A673 (cell line): ENCODE results near the gene AHRR. TPM values are rescaled to one million over a fixed set of nuclear protein-coding genes. Genes with fewer than 3 reads are reported as not detected.

ENCODE experiments used
- BruUV-seq: library from RNA; stranded (reverse); fragments of 400-500 nt; replicated peaks from 2 replicates; lab custom pipeline; 2021; lab: Mats Ljungman, UMichigan
- CTCF ChIA-PET: fragments of 300-600 bp; sonication (Branson Sonifier 250); formaldehyde crosslinking; loops from one replicate; lab custom pipeline; 2022; ENCODE audit warnings: antibody characterized with exemption; lab: Charles Lee
- POLR2A ChIA-PET: fragments of 300-600 bp; sonication (Branson Sonifier 250); formaldehyde crosslinking; loops from one replicate; lab custom pipeline; 2022; ENCODE audit warnings: antibody characterized with exemption; ENCODE audit not compliant: low non-redundant PET; lab: Charles Lee
- DNase-seq: peaks from one replicate; pipeline ENCODE4 v3.0.0-alpha.2; 2015; ENCODE audit warnings: low spot score
- H3K27ac ChIP-seq: fragments of 200-600 bp; sonication (generic); 2 replicates; pipeline ENCODE4 v1.5.1; 2016; ENCODE audit warnings: mixed run types, low read depth, mild to moderate bottlenecking, mixed read lengths, antibody characterized with exemption, low read length; ENCODE audit not compliant: poor library complexity, severe bottlenecking
- H3K27me3 ChIP-seq: fragments of 200-600 bp; sonication (generic); replicated peaks from 2 replicates; pipeline ENCODE4 v1.6.1; 2017; ENCODE audit warnings: mixed run types, low read depth, mild to moderate bottlenecking, mixed read lengths, antibody characterized with exemption, low read length; ENCODE audit not compliant: insufficient read depth, poor library complexity
- H3K36me3 ChIP-seq: fragments of 200-600 bp; sonication (generic); 2 replicates; pipeline ENCODE4 v1.6.1; 2016; ENCODE audit warnings: mixed run types, mild to moderate bottlenecking, mixed read lengths, antibody characterized with exemption, low read length; ENCODE audit not compliant: insufficient read depth, poor library complexity, severe bottlenecking
- H3K4me1 ChIP-seq: fragments of 200-600 bp; sonication (generic); 2 replicates; pipeline ENCODE4 v1.6.1; 2017; ENCODE audit warnings: mixed run types, mild to moderate bottlenecking, mixed read lengths, antibody characterized with exemption, low read length; ENCODE audit not compliant: insufficient read depth, poor library complexity, severe bottlenecking
- H3K4me3 ChIP-seq: fragments of 200-600 bp; sonication (generic); 2 replicates; pipeline ENCODE4 v1.5.1; 2016; ENCODE audit warnings: low read depth, mixed run types, mild to moderate bottlenecking, mixed read lengths, low read length; ENCODE audit not compliant: poor library complexity, severe bottlenecking
- H3K9me3 ChIP-seq: fragments of 200-600 bp; sonication (generic); 2 replicates; pipeline ENCODE4 v1.6.1; 2016; ENCODE audit warnings: mixed run types, low read depth, mild to moderate bottlenecking, mixed read lengths, antibody characterized with exemption, low read length; ENCODE audit not compliant: poor library complexity, severe bottlenecking
- EZH2 ChIP-seq: fragments of 200-600 bp; sonication (generic); IDR thresholded peaks from 2 replicates; pipeline ENCODE4 v1.6.1; 2017; ENCODE audit warnings: borderline replicate concordance, low read depth, mild to moderate bottlenecking, mixed read lengths, antibody characterized with exemption, low read length; ENCODE audit not compliant: poor library complexity, severe bottlenecking
- intact Hi-C: fragments of 100-400 bp; cut with micrococcal nuclease; formaldehyde crosslinking; loops from one replicate; pipeline ENCODE4 v1.10.0; 2022; ENCODE audit not compliant: unreplicated experiment
- total RNA-seq: library from RNA; stranded (reverse); gene quantifications from 2 replicates; pipeline ENCODE4 v1.2.3, GENCODE V29; 2021
- TF ChIP-seq, protein P1 (sequence below): fragments of 300-800, 200-600 bp; sonication (generic); conservative IDR thresholded peaks from 2 replicates; pipeline ENCODE4 v1.5.1; 2017; ENCODE audit warnings: low read depth, mild to moderate bottlenecking, antibody characterized with exemption, low read length, moderate library complexity, mixed read lengths

The AHRR gene
- total RNA-seq, 1 experiment from 2014 or later = 2.2 TPM

DNA sequence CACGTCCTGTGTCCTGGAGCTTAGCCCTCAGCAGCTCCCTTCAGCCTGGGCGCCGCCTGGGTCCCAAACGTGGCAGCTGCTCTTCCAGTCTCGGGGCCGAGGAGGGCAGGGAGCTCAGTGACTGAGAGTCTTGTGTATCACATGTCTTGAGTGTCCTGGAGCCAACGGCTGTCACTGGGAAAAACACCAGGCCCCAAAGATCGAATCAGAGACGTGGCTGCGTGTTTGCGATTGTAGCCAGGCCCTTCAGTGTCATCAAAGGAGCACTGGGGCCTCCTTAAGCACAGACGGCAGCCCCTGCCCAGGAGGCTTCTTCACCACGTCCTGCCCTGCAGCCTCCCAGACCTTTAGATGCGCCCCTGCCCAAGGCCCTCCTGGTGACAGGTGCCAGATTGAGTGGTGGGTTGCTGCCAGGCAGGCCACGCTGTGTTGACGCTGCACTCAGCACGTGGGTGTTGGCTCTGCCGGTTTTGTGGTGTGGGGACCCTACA is 115.8 kb downstream of the AHRR start:
- intact Hi-C loops = no loop called here
- ChIA-PET CTCF (no interaction called here), POLR2A (no interaction called here)
- Histone ChIP-seq H3K36me3 (no peaks in the 10 kb centered on the region), H3K4me3 (no peak overlapping the region), H3K27me3 (no peaks in the 10 kb centered on the region), H3K4me1 (no peaks in the 10 kb centered on the region), H3K9me3 (no peaks in the 10 kb centered on the region), H3K27ac (no peak overlapping the region)
- no peak for DNase-seq
- BruUV-seq = no TSS peak
- no peak for TF ChIP-seq EZH2
- TF ChIP-seq, protein P1, sequence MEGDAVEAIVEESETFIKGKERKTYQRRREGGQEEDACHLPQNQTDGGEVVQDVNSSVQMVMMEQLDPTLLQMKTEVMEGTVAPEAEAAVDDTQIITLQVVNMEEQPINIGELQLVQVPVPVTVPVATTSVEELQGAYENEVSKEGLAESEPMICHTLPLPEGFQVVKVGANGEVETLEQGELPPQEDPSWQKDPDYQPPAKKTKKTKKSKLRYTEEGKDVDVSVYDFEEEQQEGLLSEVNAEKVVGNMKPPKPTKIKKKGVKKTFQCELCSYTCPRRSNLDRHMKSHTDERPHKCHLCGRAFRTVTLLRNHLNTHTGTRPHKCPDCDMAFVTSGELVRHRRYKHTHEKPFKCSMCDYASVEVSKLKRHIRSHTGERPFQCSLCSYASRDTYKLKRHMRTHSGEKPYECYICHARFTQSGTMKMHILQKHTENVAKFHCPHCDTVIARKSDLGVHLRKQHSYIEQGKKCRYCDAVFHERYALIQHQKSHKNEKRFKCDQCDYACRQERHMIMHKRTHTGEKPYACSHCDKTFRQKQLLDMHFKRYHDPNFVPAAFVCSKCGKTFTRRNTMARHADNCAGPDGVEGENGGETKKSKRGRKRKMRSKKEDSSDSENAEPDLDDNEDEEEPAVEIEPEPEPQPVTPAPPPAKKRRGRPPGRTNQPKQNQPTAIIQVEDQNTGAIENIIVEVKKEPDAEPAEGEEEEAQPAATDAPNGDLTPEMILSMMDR = no peak

DNA sequence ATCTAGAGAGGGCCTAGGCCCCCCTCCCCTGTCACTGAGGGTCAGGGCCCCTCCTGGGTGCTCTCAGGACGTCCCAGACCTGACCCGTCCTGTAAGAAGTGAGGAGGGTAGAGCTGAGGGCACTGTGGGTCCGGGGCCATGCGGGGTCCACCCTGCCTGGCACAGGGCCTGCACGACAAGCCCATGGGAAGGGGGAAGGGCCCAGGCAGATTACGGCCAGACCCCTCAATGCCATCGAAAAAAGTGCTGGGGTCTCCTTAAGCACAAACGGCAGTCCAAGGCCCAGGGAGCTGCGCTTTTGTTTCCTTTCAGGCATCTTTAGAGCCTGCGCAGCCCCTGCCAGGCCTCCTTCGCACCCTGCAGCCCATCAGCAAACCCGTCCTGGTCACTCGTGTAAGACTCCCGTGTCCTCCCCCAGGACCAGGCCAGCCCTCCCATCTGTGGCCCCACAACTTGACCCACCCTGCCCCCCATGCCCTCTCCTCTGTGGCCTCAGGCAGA is 117.0 kb downstream of the AHRR start:
- Histone ChIP-seq H3K4me1 (no peaks in the 10 kb centered on the region), H3K4me3 (no peak overlapping the region), H3K9me3 (no peaks in the 10 kb centered on the region), H3K27ac (no peak overlapping the region), H3K27me3 (no peaks in the 10 kb centered on the region), H3K36me3 (no peaks in the 10 kb centered on the region)
- no peak for DNase-seq
- intact Hi-C loops = no loop called here
- POLR2A ChIA-PET = interaction anchor here (0.7 kb wide), 1 partner anchor 365 kb away, joined by 3 read pairs; no protein-coding TSS in a partner anchor
- CTCF ChIA-PET = no interaction called here
- TF ChIP-seq, protein P1 = no peak
- no peak for TF ChIP-seq EZH2
- no TSS peak for BruUV-seq

DNA sequence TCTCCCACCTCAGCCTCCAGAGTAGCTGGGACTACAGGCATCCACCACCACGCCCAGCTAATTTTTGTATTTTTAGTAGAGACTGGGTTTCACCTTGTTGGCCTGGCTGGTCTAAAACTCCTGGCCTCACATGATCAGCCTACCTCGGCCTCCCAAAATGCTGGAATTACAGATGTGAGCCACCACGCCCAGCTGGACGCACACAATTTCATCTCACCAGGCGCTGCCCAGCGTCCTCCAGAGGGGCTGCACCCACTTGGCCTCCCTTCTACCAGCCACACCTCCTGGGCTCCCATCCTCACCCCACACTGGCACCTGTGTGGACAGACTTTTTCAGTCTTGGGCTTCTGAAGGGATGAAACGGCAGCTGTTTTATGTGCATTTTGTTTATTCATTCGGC is 117.7 kb downstream of the AHRR start:
- H3K27me3 ChIP-seq = no peaks in the 10 kb centered on the region
- DNase-seq = no peak
- BruUV-seq = no TSS peak

More for the DNA sequence above, 117.7 kb downstream of the AHRR start:
- POLR2A ChIA-PET = interaction anchor here (0.7 kb wide), 1 partner anchor 364 kb away, joined by 3 read pairs; no protein-coding TSS in a partner anchor
- Histone ChIP-seq H3K4me3 (no peak overlapping the region), H3K9me3 (no peaks in the 10 kb centered on the region), H3K36me3 (no peaks in the 10 kb centered on the region), H3K4me1 (peaks cover 5% of the 10 kb centered on the region), H3K27ac (no peak overlapping the region)
- CTCF ChIA-PET = no interaction called here
- TF ChIP-seq, protein P1 = no peak
- no peak for TF ChIP-seq EZH2
- intact Hi-C loops = no loop called here
